ENCODE measurements around the gene TMEM131.

DNA sequence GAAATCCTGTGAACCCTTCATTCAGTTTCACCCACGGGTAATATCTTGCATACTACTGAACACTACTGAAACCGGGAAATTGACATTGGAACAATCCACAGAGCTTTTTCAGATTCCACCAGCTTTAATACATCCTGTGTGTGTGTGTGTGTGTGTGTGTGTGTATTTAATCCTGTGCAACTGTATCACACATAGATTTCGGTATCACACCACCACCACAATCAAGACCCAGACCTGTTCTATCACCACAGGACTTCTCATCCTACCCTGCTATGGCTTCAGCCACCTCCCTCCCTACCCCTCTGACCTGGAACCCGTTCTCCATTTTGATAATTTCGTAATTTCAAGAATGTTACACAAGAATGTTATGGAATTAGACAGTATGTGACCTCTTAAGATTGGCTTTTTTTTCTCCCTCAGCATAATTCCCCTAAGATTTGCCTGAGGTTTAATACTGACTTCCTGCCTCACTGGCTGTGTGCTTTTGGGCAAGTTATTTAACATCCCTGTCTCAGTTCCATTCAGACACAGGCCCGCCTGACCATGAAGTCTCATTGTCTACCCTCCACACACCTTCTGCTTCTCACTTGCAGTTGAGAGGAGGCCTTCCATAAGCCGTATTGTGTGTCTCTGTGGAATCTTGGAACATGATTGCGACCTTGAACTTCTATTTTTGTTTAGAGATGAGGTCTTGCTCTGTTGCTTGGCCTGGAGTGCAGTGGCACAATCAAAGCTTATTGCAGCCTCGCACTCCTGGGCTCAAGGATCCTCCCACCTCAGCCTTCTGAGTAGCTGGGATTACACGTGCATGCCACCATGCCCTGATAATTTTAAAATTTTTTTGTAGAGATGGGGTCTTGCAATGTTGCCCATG, 14.4 kb upstream of the TMEM131 start:
- TF ChIP-seq, protein P1, sequence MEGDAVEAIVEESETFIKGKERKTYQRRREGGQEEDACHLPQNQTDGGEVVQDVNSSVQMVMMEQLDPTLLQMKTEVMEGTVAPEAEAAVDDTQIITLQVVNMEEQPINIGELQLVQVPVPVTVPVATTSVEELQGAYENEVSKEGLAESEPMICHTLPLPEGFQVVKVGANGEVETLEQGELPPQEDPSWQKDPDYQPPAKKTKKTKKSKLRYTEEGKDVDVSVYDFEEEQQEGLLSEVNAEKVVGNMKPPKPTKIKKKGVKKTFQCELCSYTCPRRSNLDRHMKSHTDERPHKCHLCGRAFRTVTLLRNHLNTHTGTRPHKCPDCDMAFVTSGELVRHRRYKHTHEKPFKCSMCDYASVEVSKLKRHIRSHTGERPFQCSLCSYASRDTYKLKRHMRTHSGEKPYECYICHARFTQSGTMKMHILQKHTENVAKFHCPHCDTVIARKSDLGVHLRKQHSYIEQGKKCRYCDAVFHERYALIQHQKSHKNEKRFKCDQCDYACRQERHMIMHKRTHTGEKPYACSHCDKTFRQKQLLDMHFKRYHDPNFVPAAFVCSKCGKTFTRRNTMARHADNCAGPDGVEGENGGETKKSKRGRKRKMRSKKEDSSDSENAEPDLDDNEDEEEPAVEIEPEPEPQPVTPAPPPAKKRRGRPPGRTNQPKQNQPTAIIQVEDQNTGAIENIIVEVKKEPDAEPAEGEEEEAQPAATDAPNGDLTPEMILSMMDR (IDR thresholded peaks at IDR 0.05; ENCODE audit: insufficient read depth, low read depth, low read length): no peak
- TF ChIP-seq EZH2 (IDR thresholded peaks at IDR 0.05; ENCODE audit: insufficient read depth, low read length): no peak

Data from astrocyte (in vitro differentiated cells and primary cell).